Progenitor cell of endocrine pancreas (in vitro differentiated cells): ENCODE measurements around the gene PRSS57. TPM values are rescaled to one million over a fixed set of nuclear protein-coding genes. Genes with fewer than 3 reads are reported as not detected.
A peak's percentile ranks its signal among the peaks of the same experiment; 100 is the strongest.

ENCODE experiments used
- DNase-seq: peaks from one replicate; pipeline ENCODE4 v3.0.0; 2021; ENCODE audit warnings: low spot score; ENCODE audit not compliant: unreplicated experiment
- H3K27ac Mint-ChIP-seq: 2 replicates; pipeline ENCODE4 v1.8.0; 2021; ENCODE audit warnings: mild to moderate bottlenecking, moderate library complexity, mixed read lengths
- H3K27me3 Mint-ChIP-seq: 2 replicates; pipeline ENCODE4 v1.8.0; 2021; ENCODE audit warnings: mixed read lengths
- H3K36me3 Mint-ChIP-seq: 2 replicates; pipeline ENCODE4 v1.8.0; 2022; ENCODE audit warnings: mixed read lengths; ENCODE audit not compliant: insufficient read depth
- H3K4me1 Mint-ChIP-seq: 2 replicates; pipeline ENCODE4 v1.8.0; 2021; ENCODE audit warnings: low read depth, mixed read lengths
- H3K4me3 Mint-ChIP-seq: 2 replicates; pipeline ENCODE4 v1.8.0; 2021; ENCODE audit warnings: low read depth, mild to moderate bottlenecking, moderate library complexity, mixed read lengths
- H3K9me3 Mint-ChIP-seq: 2 replicates; pipeline ENCODE4 v1.8.0; 2021; ENCODE audit warnings: low read depth, mixed read lengths
- CTCF ChIP-seq: fragments of 200-600 bp; sonication (generic); IDR thresholded peaks from one replicate; pipeline ENCODE4 v1.5.0; 2021; ENCODE audit warnings: antibody characterized with exemption, mild to moderate bottlenecking; ENCODE audit not compliant: unreplicated experiment
- total RNA-seq: library from RNA; stranded (reverse); gene quantifications from 2 replicates; pipeline ENCODE4 v1.2.1, GENCODE V29; 2021

The PRSS57 gene
- total RNA-seq, 1 donor from 2014 or later = not detected

- peak overlapping the region; percentile 92 for H3K27ac Mint-ChIP-seq
- H3K4me3 Mint-ChIP-seq = peak overlapping the region; percentile 74
- no peaks in the 10 kb centered on the region for H3K36me3 Mint-ChIP-seq
- no peaks in the 10 kb centered on the region for H3K9me3 Mint-ChIP-seq
- TF ChIP-seq CTCF = no peak
- H3K4me1 Mint-ChIP-seq = peaks cover 18% of the 10 kb centered on the region
- no peak for DNase-seq
- no peaks in the 10 kb centered on the region for H3K27me3 Mint-ChIP-seq
These were observed 33.6 kb downstream of the PRSS57 start for GRCh38 chr19:661427-662196.

- H3K36me3 Mint-ChIP-seq = no peaks in the 10 kb centered on the region
- no peak for TF ChIP-seq CTCF
- peak overlapping the region; percentile 74 for H3K4me3 Mint-ChIP-seq
- H3K4me1 Mint-ChIP-seq = peaks cover 18% of the 10 kb centered on the region
- no peak for DNase-seq
- H3K27ac Mint-ChIP-seq = peak overlapping the region; percentile 92
- no peaks in the 10 kb centered on the region for H3K27me3 Mint-ChIP-seq
- H3K9me3 Mint-ChIP-seq = no peaks in the 10 kb centered on the region
These were observed 34.3 kb downstream of the PRSS57 start for GRCh38 chr19:660793-661426.

- no peak for TF ChIP-seq CTCF
- no peaks in the 10 kb centered on the region for H3K9me3 Mint-ChIP-seq
- H3K27ac Mint-ChIP-seq = no peak overlapping the region
- H3K4me3 Mint-ChIP-seq = no peak overlapping the region
- no peaks in the 10 kb centered on the region for H3K27me3 Mint-ChIP-seq
- H3K36me3 Mint-ChIP-seq = no peaks in the 10 kb centered on the region
- no peak for DNase-seq
- H3K4me1 Mint-ChIP-seq = peaks cover 18% of the 10 kb centered on the region
These were observed 36.1 kb downstream of the PRSS57 start for GRCh38 chr19:658916-659839.

- Mint-ChIP-seq H3K4me3 (no peak overlapping the region), H3K27me3 (no peaks in the 10 kb centered on the region), H3K9me3 (no peaks in the 10 kb centered on the region), H3K4me1 (peaks cover 16% of the 10 kb centered on the region), H3K36me3 (no peaks in the 10 kb centered on the region), H3K27ac (no peak overlapping the region)
- no peak for DNase-seq
- TF ChIP-seq CTCF = no peak
These were observed 37.0 kb downstream of the PRSS57 start for GRCh38 chr19:658059-658839.
